Measurements from ENCODE around the gene MLANA.

DNA sequence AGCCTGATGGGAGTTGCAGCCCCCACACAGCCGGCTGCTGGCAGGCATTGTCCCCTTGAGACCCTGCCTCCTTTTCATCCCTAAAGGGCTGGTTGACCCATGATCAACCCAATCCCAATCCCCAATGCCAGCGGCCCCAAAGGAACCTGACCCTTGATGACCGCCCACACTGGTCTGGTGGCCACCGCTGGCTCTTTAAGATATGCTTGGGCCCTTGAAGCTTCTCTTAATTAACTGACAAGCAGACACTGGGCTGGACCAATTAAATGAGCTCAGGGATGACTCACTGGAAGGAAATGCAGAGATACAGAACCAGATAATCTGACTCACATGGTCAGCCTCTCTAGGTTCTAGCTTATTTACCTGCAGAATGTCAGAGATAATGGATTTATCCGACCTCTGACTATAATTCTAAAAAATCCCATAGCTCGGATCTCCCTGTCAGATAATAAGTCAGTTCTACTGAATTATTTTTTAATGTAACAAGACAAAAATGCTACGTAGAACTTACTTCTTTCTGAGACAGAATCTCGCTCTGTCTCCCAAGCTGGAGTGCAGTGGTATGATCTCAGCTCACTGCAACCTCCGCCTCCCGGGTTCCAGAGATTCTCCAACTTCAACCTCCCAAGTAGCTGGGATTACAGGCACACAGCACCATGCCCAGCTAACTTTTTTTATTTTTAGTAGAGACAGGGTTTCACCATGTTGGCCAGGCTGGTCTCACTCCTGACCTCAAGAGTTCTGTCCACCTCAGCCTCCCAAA is 11.1 kb upstream of the MLANA start:
- TF ChIP-seq TAF1 (IDR thresholded peaks at IDR 0.05; ENCODE audit: low read depth, low read length) (no peak), POLR2A (IDR thresholded peaks at IDR 0.05; ENCODE audit: low read depth, low read length) (no peak), SPI1 (IDR thresholded peaks at IDR 0.05; ENCODE audit: low read depth, low read length) (no peak)

All from GM12891 (cell line).